Brain microvascular endothelial cell (primary cell): ENCODE data around the gene ARMC6.

Experiments
- DNase-seq: peaks from one replicate; pipeline ENCODE4 v3.0.0-alpha.2; 2020
- H3K27ac ChIP-seq: fragments of 250-450 bp; sonication (Bioruptor Pico); 2 replicates; pipeline ENCODE4 v1.5.1; 2020; ENCODE audit warnings: mild to moderate bottlenecking, moderate library complexity
- H3K27me3 ChIP-seq: fragments of 250-450 bp; sonication (Bioruptor Pico); replicated peaks from 2 replicates; pipeline ENCODE4 v1.5.1; 2020; ENCODE audit warnings: mild to moderate bottlenecking
- H3K36me3 ChIP-seq: fragments of 250-450 bp; sonication (Bioruptor Pico); replicated peaks from 2 replicates; pipeline ENCODE4 v1.5.1; 2020; ENCODE audit warnings: mild to moderate bottlenecking
- H3K4me3 ChIP-seq: 2 replicates; pipeline ENCODE4 v1.5.1; 2011; ENCODE audit warnings: low read depth, mild to moderate bottlenecking, control low read depth, low read length, moderate library complexity
- CTCF ChIP-seq: IDR thresholded peaks from 2 replicates; pipeline ENCODE4 v1.5.1; 2011; ENCODE audit warnings: low read depth, mild to moderate bottlenecking, moderate library complexity, low read length, control low read depth, inconsistent platforms; ENCODE audit errors: missing control alignments
- in situ Hi-C: cut with HindIII; loops from 2 replicates; pipeline ENCODE4 v1.10.0; 2017; ENCODE audit warnings: low sequenced_read_pairs, low pct_ligation_motif_present

The ARMC6 gene

GRCh38 chr19:19061506-19061905 lies 28.1 kb downstream of the ARMC6 start:
- no peaks in the 10 kb centered on the region for H3K27me3 ChIP-seq
- peaks cover 30% of the 10 kb centered on the region for H3K36me3 ChIP-seq
- H3K27ac ChIP-seq = no peak overlapping the region
- no peak for TF ChIP-seq CTCF
- DNase-seq = no peak
- no peak overlapping the region for H3K4me3 ChIP-seq
- in situ Hi-C loops = no loop called here

- peak overlapping the region; percentile 60 for H3K4me3 ChIP-seq
- no peak overlapping the region for H3K27ac ChIP-seq
- in situ Hi-C loops = no loop called here
- peaks cover 21% of the 10 kb centered on the region for H3K36me3 ChIP-seq
- no peaks in the 10 kb centered on the region for H3K27me3 ChIP-seq
- DNase-seq = peak; percentile 11
- no peak for TF ChIP-seq CTCF
These were observed 29.2 kb downstream of the ARMC6 start for GRCh38 chr19:19062454-19063182.

- Histone ChIP-seq H3K4me3 (peak within 1 kb of the TSS; percentile 71), H3K36me3 (peaks cover 13% of the 10 kb centered on the region), H3K27ac (peak within 1 kb of the TSS; percentile 10), H3K27me3 (no peaks in the 10 kb centered on the region)
- DNase-seq = peak; percentile 99
- in situ Hi-C loops = no loop called here
- no peak for TF ChIP-seq CTCF
These were observed 30.0 kb downstream of the ARMC6 start, which contains the start of gene SLC25A42 for GRCh38 chr19:19063183-19064097. SLC25A42 (plus strand) TSS chr19:19063994; CDS start chr19:19096125, 32,131 bp downstream.

- Histone ChIP-seq H3K27me3 (no peaks in the 10 kb centered on the region), H3K27ac (peak overlapping the region; percentile 10), H3K4me3 (peak overlapping the region; percentile 71), H3K36me3 (peaks cover 11% of the 10 kb centered on the region)
- in situ Hi-C loops = no loop called here
- peak; percentile 39 for TF ChIP-seq CTCF
- no peak for DNase-seq
These were observed 30.8 kb downstream of the ARMC6 start for GRCh38 chr19:19064098-19064722.

GRCh38 chr19:19064811-19065745 lies 31.7 kb downstream of the ARMC6 start:
- Histone ChIP-seq H3K27me3 (no peaks in the 10 kb centered on the region), H3K36me3 (peaks cover 2% of the 10 kb centered on the region), H3K4me3 (peak overlapping the region; percentile 71), H3K27ac (no peak overlapping the region)
- in situ Hi-C loops = no loop called here
- no peak for TF ChIP-seq CTCF
- no peak for DNase-seq
